Renal cortex interstitium (tissue), 11 donors: ENCODE data around the gene TMEM132D. TPM values are rescaled to one million over a fixed set of nuclear protein-coding genes. Genes with fewer than 3 reads are reported as not detected.
"Not testable (repeated sequence)": the region's sequence is repeated elsewhere in the genome, so short reads cannot be mapped to it uniquely, and the experiment has no call there.

ENCODE experiments used
- DNase-seq, 11 donors: peaks; one replicate each; pipeline ENCODE4 v3.0.0-alpha.2; 2013; ENCODE audit warnings: low read depth in 9 of 11, low spot score in 4 of 11; ENCODE audit errors: extremely low read depth in 1 of 11
- polyA plus RNA-seq, 3 donors: library from polyadenylated mRNA; unstranded; fragments of 120-200 nt; gene quantifications; one replicate each; pipeline ENCODE4 v1.2.1, GENCODE V29; 2013; ENCODE audit not compliant: insufficient read length in 3 of 3

Gene TMEM132D
- polyA plus RNA-seq, 3 donors, result 1.7 to 2.1 (median 1.8) TPM

DNA sequence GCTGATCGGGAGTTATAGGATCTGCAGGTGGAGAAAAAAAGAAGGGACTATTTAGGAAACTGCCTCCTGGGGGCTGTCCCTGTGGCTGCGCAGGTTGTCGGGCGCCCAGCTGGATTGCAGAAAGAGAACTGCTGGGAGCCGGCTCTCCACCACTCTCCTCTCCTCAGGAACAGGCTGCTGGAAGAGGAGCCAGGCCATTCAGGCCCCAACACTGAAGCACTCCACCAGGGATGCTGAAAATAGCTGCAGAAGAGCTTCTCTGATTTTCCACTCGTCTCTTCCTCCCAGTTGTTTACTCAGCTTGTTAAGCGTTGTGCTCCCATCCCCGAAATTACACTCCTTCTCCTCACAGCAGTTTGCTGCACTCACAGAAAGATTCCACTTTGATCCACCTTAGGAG lies 703.2 kb downstream of the TMEM132D start:
- no peak for DNase-seq

DNA sequence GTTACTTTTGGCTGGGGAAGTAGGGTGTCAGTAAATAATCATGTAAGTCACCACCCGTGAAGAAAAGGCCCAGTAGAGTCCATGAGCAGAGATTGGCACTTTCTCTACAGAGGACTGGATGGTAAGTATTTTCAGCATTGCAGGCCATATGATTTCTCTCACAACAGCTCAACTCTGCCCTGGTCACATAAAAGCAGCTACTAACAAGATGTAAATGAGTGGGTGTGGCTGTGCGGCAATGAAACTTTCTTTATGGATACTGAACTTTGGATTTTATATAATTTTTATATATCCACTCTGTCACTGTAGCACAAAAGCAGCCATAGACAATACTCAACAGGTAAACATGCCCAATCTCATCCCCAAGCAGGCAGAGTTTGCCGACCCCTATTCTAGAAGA lies 706.9 kb downstream of the TMEM132D start:
- no peak for DNase-seq

DNA sequence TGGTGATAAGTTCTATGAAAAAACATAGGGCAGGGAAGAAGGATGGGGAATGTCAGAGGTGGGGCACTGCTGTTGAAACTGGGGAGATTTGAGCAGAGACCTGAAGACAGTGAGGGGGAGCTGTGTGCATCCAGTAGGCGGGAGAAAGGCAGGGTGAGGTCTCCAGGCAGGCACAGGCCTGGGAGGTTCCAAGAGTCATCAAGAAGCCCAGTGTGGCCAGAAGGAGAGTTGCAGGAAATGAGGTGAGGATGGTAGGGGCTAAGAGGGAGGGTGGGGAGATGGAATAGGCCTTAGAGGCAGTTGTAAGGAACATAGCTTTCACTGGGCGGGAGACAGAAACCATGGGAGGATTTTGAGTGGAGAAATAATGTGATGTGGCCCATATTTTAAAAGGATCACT lies 708.7 kb downstream of the TMEM132D start:
- DNase-seq, result no peak

DNA sequence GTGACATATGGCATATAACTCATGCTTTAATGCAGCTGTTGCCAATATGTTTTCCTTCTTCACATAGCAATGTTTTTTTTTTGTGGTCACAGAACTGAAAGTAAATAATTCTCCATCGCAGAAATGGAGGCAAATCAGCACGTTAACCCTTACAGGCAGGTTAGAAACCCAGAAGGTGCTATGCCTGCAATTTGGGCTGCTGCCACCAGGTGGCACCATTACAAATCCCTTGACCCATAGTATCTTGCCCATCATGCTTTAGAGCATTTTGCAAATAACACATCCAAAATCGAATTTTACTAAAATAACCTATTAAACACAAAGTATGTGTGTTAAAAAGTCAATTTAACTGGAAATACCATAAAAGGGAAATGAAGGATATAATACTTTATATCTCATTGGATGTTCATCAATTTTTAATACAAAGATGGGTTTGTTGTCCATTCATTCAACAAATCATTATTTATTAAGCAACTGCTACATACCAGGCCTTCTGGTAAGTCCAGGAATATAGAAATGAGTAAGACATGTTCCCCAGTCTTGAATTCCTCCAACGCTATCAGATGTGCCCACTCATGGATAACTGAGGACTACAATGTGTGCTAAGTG lies 710.5 kb downstream of the TMEM132D start:
- DNase-seq, result no peak

DNA sequence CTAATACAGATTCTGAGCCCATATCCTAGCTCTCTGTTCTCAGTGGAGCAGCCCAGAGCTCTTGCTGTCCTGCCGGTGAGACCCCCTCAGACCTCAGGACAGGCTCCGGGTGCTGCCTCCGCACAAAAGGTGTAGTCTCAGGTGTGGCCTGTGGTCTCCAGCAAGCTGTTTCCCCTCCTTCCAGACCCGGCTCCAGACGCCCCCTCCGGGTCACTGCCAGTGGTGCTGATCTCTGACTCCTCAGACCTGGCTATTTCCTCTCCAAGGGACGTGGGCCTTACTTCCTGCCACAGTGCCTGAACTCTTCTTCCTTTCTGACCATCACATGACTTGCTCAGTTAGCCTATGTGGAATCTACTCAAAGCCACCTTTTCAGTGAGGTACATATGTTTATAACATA lies 713.0 kb downstream of the TMEM132D start:
- DNase-seq, result no peak

DNA sequence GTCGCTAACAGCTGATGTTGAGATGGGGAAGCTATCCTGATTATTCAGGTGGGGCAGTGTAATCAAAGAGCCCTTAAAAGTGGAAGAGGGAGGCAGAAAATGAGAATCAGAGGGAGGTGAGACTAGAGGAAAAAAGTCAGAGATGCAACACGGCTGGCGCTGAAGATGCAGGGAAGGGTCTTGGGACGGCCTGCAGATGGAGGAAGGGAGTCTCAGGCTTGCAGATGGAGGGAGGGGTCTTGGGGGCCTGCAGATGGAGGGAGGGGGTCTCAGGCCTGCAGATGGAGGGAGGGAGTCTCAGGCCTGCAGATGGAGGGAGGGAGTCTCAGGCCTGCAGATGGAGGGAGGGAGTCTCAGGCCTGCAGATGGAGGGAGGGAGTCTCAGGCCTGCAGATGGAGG lies 713.9 kb downstream of the TMEM132D start:
- not testable (repeated sequence) for DNase-seq

DNA sequence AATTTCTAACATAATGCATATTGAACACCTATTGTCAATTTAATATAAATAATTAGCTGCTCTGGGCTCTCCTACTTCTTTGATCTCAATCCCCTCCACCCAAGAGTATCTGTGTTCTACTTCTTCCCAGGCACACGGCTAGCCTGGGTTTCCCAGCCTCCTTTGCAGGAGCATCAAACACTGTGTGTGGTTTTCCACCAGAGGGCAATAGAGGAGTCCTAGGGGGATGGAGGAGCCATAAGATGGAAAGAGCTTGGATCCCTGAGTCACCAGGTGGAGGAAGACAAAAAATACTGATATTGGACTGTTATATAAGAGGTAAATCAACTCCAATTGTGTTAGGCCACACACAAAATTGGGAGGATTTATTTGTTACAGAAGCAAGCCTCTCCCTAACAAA lies 716.9 kb downstream of the TMEM132D start:
- no peak for DNase-seq

DNA sequence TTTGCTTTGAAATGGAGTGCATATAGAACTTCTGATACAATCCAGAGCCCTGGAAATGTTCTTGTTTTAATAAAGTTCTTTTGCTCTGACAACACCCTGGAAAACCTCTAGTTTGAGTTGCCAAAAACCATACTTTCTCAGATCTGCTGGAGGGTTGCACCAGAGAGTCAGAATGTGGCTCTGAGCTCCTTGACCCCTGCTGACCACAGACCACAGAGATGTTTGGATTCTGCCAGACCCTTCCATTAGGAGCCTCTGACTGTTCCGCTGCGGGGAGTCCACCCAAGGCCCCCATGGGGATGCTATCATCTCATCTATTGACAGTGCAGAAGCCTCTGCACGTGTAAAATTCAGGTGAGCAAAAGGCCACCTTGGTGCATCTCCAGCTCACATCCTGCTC lies 718.0 kb downstream of the TMEM132D start:
- DNase-seq, result no peak

DNA sequence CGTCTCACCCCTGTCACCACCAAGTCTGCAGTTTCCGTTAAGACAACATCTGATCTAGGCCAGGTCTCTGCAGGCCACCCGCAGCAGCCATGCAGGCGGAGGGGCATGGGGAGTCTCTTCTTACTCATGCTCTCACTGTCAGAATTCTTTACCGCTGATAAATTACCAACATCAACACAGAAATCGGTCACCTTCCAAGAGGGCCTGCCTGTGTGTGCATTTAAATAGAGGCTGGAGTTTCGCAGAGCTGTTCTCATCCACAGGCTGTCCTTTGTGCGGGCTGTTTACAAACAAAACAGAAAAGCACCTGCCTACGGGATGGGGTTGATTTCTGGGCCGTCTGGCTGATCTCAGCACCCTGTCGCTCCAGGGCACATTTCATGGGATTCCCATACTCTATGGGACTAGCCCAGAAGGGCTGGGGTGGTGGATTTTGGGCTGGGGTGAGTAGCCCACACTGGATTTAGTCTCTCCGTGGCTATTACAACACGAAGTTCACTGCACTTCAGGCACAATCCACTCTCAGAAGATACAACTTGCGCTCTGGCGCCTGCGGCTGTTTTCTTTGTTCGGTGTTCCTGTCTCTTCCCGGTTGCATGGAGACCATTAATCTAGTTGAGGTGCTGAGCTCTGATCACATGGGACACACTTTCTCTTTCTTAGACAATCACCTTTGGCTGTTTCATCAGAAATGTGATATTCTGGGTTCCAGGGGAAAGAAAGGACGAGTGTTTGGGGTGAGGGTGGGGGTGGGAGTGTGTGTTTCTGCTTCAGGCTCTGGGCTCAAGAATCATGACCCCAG lies 719.5 kb downstream of the TMEM132D start:
- peak in 2 of 11 donors; percentile 36 to 39 for DNase-seq

DNA sequence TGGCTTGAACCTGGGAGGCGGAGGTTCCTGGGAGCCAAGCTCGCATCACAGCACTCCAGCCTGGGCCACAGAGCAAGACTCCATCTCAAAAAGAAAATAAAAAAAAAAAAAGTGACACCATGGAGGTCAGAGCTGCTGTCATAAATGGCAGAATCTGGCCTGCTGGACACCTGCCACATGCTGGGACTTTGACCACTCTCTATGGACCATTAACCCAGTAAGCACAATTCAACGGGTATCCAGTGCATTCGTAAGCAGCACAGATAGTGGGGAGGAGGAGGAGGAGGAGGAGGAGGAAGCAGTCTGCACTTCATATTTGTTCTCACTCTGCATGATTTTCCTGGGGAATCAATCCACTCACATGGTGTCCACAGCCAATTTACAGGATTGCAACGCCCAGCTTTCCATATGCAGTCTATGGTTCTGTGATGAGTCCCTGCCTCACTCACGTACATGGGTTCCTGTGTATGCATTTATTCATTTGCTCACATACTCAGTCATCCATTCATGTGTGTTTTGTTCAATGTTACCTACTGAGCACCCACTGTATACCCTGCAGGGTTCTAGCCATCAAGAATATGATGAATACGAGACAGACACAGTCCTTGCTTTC lies 723.8 kb downstream of the TMEM132D start:
- DNase-seq, result no peak

DNA sequence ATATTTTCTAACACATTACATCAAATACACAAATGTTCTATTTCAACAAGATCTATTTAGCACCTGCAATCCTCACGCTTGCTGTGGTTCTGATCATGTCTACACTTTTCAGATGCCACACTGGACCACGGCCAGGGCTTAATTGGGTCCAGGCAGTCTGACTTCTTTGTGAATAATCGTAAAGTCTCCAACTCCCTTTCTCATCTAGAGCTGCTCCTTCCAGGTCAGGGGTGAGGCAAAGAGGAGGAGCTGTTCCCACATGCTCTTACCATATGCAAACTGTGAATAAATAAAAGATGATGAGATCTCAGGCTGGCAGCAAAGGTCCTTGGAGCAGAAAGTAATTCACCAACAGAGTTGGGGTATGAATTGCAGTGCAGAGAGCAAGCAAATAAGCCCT lies 733.9 kb downstream of the TMEM132D start:
- DNase-seq, result no peak

DNA sequence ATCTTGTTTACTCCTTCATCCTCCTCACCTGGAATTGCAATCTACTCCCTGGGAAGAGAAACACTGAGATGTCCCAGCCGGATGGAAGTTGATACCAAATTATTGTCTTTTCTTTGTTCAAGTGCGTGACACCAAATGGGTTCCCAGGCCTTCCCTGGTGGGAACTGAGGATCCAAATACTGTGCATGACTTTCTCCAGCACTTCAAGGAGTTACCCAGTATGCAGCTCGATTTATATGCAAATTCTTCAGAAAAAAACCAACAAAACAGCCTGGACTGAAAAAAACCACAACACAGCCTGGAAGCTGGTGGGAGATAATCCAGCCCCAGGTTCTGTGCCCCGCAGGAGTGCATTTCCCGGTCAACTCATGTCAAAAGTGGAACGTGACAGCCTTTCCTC lies 740.0 kb downstream of the TMEM132D start:
- no peak for DNase-seq

DNA sequence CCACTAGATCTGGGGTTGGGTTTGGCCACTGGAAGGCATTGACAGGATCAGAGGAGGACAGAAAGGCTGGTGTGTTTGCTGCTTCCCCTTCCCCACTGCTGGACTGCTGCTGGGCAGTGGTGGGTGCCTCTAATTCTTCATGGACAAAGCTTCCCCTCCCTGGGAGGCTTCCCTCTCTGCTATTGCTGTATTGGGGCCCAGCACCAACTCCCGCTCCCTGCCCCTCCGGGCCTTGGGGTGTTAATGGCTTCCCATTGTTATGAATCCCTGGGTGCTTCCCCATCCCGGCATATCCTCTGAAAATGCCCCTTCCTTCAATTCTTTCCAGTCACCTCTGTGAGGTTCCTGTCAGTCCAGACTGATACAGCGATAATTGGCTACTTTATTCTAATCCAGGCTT lies 740.4 kb downstream of the TMEM132D start:
- no peak for DNase-seq

DNA sequence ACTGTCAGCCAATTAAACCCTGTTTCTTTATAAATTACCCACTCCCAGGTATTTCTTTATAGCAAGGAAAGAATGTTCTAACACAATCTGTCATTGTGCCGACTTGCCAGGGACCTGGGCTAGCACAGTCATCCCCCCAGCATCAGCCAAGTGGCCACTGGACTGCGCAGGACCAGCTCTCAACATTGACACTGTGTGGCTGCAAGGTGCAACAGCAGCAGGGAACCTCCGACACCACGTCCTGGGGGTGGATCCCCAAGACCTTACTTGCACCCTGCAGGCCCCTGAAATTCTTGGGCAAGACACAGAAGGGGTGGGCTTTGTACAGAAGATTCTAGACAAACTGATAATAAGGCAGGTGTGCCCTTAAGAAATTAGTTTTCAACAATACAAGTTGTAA lies 741.0 kb downstream of the TMEM132D start:
- DNase-seq, result no peak

DNA sequence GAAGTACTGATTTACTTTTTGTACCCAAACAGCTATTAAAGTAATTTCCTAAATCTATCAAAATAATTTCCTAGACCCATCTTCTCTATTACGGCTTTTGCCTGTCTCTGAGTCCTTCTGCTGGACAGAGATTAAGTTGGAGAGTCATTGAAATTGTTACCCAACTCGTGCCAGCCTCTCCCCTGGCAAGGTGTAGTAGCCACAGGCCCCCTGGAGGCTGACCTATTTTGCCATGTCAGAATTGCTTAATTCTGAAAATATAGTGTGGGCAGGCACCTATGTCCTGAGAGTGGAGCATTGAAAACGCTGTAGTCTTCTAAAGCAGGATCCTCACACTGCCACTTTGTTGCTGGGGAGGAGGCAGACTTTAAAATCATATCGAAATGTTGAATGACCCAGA lies 742.3 kb downstream of the TMEM132D start:
- DNase-seq, result no peak

DNA sequence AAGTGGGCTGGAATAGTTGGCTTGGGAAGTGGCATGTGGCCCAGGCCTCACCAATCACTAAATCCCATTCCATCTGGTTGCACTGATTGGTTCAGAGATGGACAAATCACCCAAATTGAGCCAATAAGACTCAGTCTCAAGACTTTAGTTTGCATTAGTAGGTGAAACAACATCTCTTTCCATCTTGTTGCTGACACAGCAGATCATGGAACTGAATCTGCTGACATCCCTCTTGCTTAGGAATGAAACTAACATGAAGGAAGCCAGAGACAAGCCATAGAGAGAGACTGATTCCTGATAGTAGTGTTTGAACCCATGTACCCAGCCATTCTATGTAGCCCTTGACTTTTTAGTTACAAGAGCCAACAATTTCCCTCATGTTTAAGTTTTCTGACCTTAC lies 743.5 kb downstream of the TMEM132D start:
- no peak for DNase-seq

DNA sequence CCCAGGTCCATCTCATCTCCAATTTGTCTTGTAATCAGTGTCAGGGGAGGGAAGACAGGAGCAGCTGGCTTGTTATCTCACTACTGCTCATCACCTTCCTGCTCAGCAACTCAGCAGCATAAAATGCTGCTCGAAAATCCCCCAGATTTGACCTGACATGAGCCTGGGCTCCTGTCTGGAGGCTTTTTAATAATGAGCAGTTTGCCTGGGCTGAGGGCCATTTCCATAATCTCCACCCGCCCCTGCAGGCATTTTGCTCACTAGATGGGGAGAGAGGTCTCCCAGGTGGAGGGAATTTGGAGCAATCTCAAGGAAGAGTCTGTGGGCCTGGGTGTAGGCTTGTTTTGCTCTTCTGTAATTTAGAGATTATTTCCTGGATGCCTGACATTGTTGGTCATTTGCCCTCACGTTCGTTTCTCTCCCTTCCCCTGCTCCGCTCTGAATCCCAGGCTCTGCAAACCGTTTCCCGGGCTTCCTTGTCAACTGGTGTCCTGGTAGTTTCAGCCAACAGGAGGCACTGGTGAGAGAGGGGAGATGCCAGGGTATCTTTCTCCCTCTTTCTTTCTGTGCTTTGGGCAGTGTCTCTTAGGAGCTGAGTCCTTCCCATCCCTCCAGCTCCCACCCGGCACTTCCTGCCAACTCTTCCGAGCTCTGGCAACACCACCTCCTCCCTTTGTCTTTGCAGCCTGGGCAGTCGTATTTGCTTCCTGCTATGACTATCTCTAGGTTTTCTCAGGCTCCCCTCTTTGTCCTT lies 751.3 kb downstream of the TMEM132D start:
- DNase-seq, result no peak

DNA sequence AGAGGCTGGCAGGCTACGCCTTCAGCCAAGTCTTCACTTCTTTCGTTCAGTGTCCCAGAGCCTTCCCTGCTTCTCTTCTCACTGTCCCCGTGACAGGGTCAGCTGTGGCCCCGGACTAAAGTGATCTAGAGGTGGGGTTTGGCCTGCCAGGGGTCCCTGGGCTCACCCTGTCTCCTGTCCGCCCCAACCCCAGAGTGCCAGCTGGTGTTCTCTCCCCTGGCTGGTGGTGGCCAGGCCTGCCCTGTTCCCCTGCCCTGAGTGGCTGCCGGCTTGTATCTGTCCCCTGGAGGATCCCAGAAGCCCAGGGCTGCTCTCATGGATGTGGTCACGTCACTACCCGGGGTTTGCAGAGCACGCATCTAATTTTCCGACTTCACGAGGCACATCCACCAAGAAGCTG lies 753.1 kb downstream of the TMEM132D start:
- DNase-seq, result no peak

DNA sequence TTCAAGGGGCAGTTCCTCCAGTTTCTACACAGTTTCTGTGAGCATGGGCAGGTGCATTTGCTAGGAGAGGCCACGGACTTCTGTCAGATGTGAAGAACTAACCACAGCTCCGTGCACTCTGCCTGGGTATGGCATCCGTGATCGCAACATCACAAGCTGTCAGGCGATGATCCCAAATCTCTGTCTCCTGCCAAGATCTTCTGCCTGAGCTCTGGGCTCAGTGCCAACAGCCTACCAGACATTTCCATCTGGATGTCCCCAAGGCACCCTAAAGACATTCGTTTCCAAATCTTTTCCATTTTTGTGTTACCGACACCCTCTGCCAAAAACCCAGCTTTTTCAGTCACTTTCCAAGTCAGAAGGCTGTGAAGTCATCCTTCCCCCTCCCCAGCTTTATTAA lies 758.4 kb downstream of the TMEM132D start:
- DNase-seq, result no peak

DNA sequence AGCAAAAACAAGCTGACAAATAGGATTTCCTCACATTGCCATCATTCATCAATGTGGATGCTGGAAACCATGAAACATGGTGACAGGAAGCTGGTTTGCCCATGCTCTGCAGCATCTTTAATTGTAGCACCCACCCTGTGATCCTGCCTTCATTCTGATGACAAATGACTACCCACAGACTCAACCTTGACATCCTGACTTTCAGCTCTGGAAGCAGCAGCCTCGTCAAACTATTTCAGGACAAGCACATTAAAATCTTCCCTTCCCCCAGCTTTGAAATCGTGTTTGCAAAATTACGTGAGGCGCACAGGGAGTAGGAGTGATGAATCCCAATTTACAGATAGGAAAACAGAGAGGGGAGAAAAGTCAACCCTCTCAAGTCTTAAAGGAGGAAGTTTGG lies 765.0 kb downstream of the TMEM132D start:
- no peak for DNase-seq
